Measurements from ENCODE around the gene CTBP1. TPM values are rescaled to one million over a fixed set of nuclear protein-coding genes. Genes with fewer than 3 reads are reported as not detected.

The CTBP1 gene
- total and polyA plus RNA-seq, 2 of the 8 experiments (the other 6 are each of a cell fraction or from before 2014, with no cell fraction given) = 128 to 185 TPM

DNA sequence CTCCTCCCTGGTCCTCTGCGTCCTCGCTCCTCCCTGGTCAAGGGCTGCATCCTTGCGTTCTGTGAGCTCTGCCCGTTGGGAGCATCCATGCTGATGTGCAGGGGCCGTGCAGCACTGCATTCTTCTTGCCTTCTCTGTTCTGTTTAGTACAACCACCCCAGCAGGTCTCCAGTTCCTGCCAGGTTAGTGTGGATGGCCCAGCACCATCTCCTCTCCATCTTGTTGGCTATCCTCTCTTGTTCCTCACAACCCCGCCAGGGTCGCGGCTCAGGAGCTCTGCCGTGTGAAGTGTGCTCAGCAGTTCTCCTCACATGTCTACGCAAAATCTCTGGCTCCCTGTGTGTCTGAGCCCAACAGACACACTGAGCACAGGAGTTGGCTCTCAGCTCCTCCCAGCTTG is 30.3 kb upstream of the CTBP1 start (continued):
- TF ChIP-seq CHD7 (IDR thresholded peaks at IDR 0.05; ENCODE audit: insufficient replicate concordance, low read length) (no peak), KDM5A (IDR thresholded peaks at IDR 0.05; ENCODE audit: low read length) (no peak), ATF3 (IDR thresholded peaks at IDR 0.05; ENCODE audit: insufficient read depth, low read depth, low read length) (no peak), CTCF (IDR thresholded peaks at IDR 0.05; ENCODE audit: control extremely low read depth in 1 of 3, insufficient read depth in 1 of 3, low read depth in 1 of 3, low read length in 3 of 3) (no peak), TAF7 (optimal IDR thresholded peaks at IDR 0.05; ENCODE audit: borderline replicate concordance, low read depth, low read length) (no peak)
